Sigmoid colon (tissue), 7 donors: ENCODE results near the gene KLK14. TPM values are rescaled to one million over a fixed set of nuclear protein-coding genes. Genes with fewer than 3 reads are reported as not detected.

ENCODE experiments used
- DNase-seq: peaks from one replicate; pipeline ENCODE4 v3.0.0-alpha.2; 2019
- H3K27ac ChIP-seq, 4 donors: fragments of 200-600 bp; sonication (generic); one replicate each; pipeline ENCODE4 v1.5.1; 2016 to 2019; ENCODE audit warnings: mild to moderate bottlenecking in 1 of 4
- H3K27me3 ChIP-seq, 3 donors: fragments of 200-600 bp; sonication (generic); one replicate each; pipeline ENCODE4 v1.5.1; 2019; ENCODE audit warnings: mild to moderate bottlenecking in 1 of 3
- H3K36me3 ChIP-seq, 4 donors: fragments of 200-600 bp; sonication (generic); one replicate each; pipeline ENCODE4 v1.5.1; 2016 to 2019
- H3K4me1 ChIP-seq, 4 donors: fragments of 200-600 bp; sonication (generic); one replicate each; pipeline ENCODE4 v1.5.1; 2017 to 2019
- H3K4me3 ChIP-seq, 4 donors: fragments of 200-600 bp; sonication (generic); one replicate each; pipeline ENCODE4 v1.5.1; 2017 to 2019; ENCODE audit warnings: mild to moderate bottlenecking in 2 of 4, moderate library complexity in 1 of 4
- H3K9me3 ChIP-seq, 4 donors: fragments of 200-600 bp in 3 of 4; sonication (generic) in 3 of 4; one replicate each; pipeline versions ENCODE4 v1.5.1 to v1.6.1; 2013 to 2019
- CTCF ChIP-seq, 4 experiments: fragments of 450-650 bp in 3 of 4; fragments of 200-600 bp in 1 of 4; IDR thresholded peaks; one replicate each; pipeline ENCODE4 v1.5.1; 2016 to 2019; ENCODE audit warnings: antibody characterized with exemption in 4 of 4, mild to moderate bottlenecking in 3 of 4, moderate library complexity in 2 of 4
- EP300 ChIP-seq, 4 donors: sonication (generic); formaldehyde crosslinking; IDR thresholded peaks; one replicate each; pipeline ENCODE4 v1.6.1; 2017; ENCODE audit warnings: antibody characterized with exemption in 4 of 4
- POLR2A ChIP-seq, 2 donors: fragments of 450-650 bp; IDR thresholded peaks; one replicate each; pipeline ENCODE4 v1.6.1; 2016; ENCODE audit warnings: antibody characterized with exemption in 2 of 2, mild to moderate bottlenecking in 2 of 2, moderate library complexity in 2 of 2
- POLR2AphosphoS5 ChIP-seq, 4 donors: sonication (generic); formaldehyde crosslinking; IDR thresholded peaks; one replicate each; pipeline ENCODE4 v1.6.1; 2017; ENCODE audit warnings: antibody characterized with exemption in 4 of 4
- WGBS, 2 donors: extraction: QIAGEN DNeasy Blood & Tissue Kit; methylation state at CpG; one replicate each; pipeline ENCODE4 v1.1.7; 2013; 5-methylcytosine and 5-hydroxymethylcytosine counted together
- intact Hi-C: fragments of 100-400 bp; cut with DNase I; formaldehyde crosslinking; loops from one replicate; pipeline ENCODE4 v1.15.1; 2023
- polyA plus RNA-seq, 3 donors: library from polyadenylated mRNA; stranded (reverse); fragments of 200-250 nt; gene quantifications; one replicate each; pipeline ENCODE4 v1.2.3, GENCODE V29; 2013
- total RNA-seq, 4 donors: library from RNA; depleted of rRNA; stranded (reverse); fragments of >200 nt; gene quantifications; one replicate each; pipeline ENCODE4 v1.1.0, GENCODE V29; 2016
- donor health status: healthy with polysubstance abuse.
- donor health status: Bipolar disorder and iron deficiency.
- donor health status: healthy.

Gene KLK14, protein sequence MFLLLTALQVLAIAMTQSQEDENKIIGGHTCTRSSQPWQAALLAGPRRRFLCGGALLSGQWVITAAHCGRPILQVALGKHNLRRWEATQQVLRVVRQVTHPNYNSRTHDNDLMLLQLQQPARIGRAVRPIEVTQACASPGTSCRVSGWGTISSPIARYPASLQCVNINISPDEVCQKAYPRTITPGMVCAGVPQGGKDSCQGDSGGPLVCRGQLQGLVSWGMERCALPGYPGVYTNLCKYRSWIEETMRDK
- not detected for total RNA-seq
- polyA plus RNA-seq = under 1 TPM in 1 of 3 donors, not detected in 2; 0.51 TPM

DNA sequence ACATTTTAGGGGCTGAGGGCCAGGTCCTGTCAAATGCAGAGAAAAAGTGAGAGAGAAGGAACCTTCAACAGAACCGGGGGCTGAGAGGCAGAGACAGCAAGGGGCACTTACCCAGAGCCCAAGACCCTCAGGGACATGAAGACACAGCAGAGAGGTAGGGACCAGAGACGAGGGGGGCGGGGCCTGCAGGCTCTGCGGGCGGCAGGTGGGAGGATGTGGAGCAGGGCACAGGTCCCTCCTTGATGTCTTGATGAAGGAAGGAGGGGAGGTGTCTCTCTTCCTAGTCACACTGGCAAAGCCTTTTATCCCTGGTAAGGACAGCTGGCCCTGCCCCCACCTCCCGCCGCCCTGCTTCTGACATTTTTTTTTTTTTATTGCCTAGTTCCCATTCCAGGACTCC, at the start of gene KLK14:
Gene KLK14 (minus strand): TSS at position 277 of the 400 bp plus-strand sequence. CDS start 273 bp downstream, at position 4.
- no peaks in the 10 kb centered on the region for H3K36me3 ChIP-seq
- TF ChIP-seq EP300 (IDR thresholded peaks at IDR 0.05) = no peak
- no peak for TF ChIP-seq CTCF (IDR thresholded peaks at IDR 0.05)
- TF ChIP-seq POLR2A (IDR thresholded peaks at IDR 0.05) = no peak
- TF ChIP-seq POLR2AphosphoS5 (IDR thresholded peaks at IDR 0.05) = no peak
- H3K4me3 ChIP-seq = no peak within 1 kb of the TSS
- no peaks in the 10 kb centered on the region for H3K9me3 ChIP-seq
- intact Hi-C loops = no loop called here
- no peak within 1 kb of the TSS for H3K27ac ChIP-seq
- H3K4me1 ChIP-seq = no peaks in the 10 kb centered on the region
- 20 to 29% methylated on average over 7 of the region's 7 CpGs for WGBS, 2 donors
- H3K27me3 ChIP-seq = peaks cover 0 to 15% (median 0%) of the 10 kb centered on the region in 3 donors
- no peak for DNase-seq

DNA sequence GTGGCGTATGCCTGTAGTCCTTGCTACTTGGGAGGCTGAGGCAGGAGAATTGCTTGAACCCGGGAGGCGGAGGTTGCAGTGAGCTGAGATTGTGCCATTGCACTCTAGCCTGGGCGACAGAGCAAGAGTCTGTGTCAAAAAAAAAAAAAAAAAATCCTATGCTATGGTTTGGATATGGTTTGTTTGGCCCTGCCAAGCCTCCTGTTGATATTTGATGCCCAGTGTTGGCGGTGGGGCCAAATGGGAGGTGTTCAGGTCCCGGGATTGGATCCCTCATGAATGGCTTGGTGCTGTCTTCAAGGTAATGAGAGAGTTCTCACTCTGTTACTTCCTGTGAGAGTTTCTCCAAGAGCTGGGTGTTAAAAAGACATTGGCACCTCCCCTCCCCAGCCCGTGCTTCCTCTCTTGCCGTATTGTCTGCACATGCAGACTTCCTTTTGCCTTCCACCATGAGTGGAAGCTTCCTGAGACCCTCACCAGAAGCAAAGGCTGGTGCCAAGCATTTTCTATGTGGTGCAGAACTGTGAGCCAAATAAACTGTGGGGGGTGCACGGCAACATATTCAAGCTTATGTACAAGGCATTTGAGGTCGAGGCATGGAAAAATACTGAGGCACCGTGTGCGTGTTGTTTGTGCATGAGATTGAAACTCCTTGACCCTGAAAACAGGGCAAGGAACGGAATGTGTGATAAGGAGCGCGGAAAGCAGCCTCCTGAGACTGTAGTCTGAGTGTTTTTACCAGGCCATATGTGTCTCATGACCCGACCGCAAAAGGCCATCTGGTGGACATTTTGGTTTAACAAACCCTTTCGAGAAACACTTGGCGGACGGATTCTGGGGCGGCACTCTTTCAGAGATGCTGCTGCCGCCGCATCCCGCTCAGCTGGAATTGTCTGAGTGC, 49.3 kb upstream of the KLK14 start:
- peak; percentile 70 for DNase-seq
- 43 to 45% methylated on average over 24 of the region's 24 CpGs for WGBS, 2 donors
- peaks cover 0 to 17% (median 0%) of the 10 kb centered on the region in 3 donors for H3K27me3 ChIP-seq
- H3K27ac ChIP-seq = peak overlapping the region in 1 of 4 donors; percentile 32
- H3K36me3 ChIP-seq = no peaks in the 10 kb centered on the region
- intact Hi-C loops = no loop called here
- H3K4me1 ChIP-seq = no peaks in the 10 kb centered on the region
- H3K9me3 ChIP-seq = no peaks in the 10 kb centered on the region
- no peak overlapping the region for H3K4me3 ChIP-seq
- no peak for TF ChIP-seq POLR2A (IDR thresholded peaks at IDR 0.05)
- TF ChIP-seq EP300 (IDR thresholded peaks at IDR 0.05) = no peak
- peak in 2 of 4 donors; percentile 5 to 20 for TF ChIP-seq POLR2AphosphoS5 (IDR thresholded peaks at IDR 0.05)
- TF ChIP-seq CTCF (IDR thresholded peaks at IDR 0.05) = no peak

GRCh38 chr19:51129716-51130115, 47.0 kb upstream of the KLK14 start:
- 88 to 89% methylated on average over 8 of the region's 8 CpGs for WGBS, 2 donors
- DNase-seq = peak; percentile 33
- H3K36me3 ChIP-seq = no peaks in the 10 kb centered on the region
- intact Hi-C loops = no loop called here
- no peak overlapping the region for H3K4me3 ChIP-seq
- TF ChIP-seq EP300 (IDR thresholded peaks at IDR 0.05) = no peak
- no peak for TF ChIP-seq POLR2AphosphoS5 (IDR thresholded peaks at IDR 0.05)
- TF ChIP-seq POLR2A (IDR thresholded peaks at IDR 0.05) = no peak
- no peak for TF ChIP-seq CTCF (IDR thresholded peaks at IDR 0.05)
- no peak overlapping the region for H3K27ac ChIP-seq
- peaks cover 0 to 28% (median 0%) of the 10 kb centered on the region in 3 donors for H3K27me3 ChIP-seq
- H3K9me3 ChIP-seq = no peaks in the 10 kb centered on the region
- no peaks in the 10 kb centered on the region for H3K4me1 ChIP-seq

- peak; percentile 46 for DNase-seq
- no peaks in the 10 kb centered on the region for H3K9me3 ChIP-seq
- peaks cover 0 to 31% (median 0%) of the 10 kb centered on the region in 3 donors for H3K27me3 ChIP-seq
- no peak overlapping the region for H3K4me3 ChIP-seq
- TF ChIP-seq POLR2A (IDR thresholded peaks at IDR 0.05) (no peak), POLR2AphosphoS5 (IDR thresholded peaks at IDR 0.05) (no peak), EP300 (IDR thresholded peaks at IDR 0.05) (no peak), CTCF (IDR thresholded peaks at IDR 0.05) (no peak)
- intact Hi-C loops = no loop called here
- no peaks in the 10 kb centered on the region for H3K4me1 ChIP-seq
- 55 to 83% methylated on average over 7 of the region's 7 CpGs for WGBS, 2 donors
- no peaks in the 10 kb centered on the region for H3K36me3 ChIP-seq
- H3K27ac ChIP-seq = peak overlapping the region in 1 of 4 donors; percentile 48
Observed at GRCh38 chr19:51128227-51128626, 45.5 kb upstream of the KLK14 start.
